T-helper 2 cell treated with Interferon-gamma antibody and Interleukin-4, amounts not matched to agents 5 μg/mL and 100 μg/mL, for 36 hours (primary cell): Measurements from ENCODE around the gene AKT1.

ENCODE experiments used
- DNase-seq: peaks from one replicate; pipeline ENCODE4 v3.0.0; 2021; ENCODE audit warnings: low spot score
- H3K27ac Mint-ChIP-seq: one replicate; pipeline ENCODE4 v1.8.0; 2021; ENCODE audit warnings: mild to moderate bottlenecking, mixed read lengths
- H3K27me3 Mint-ChIP-seq: one replicate; pipeline ENCODE4 v1.8.0; 2021; ENCODE audit warnings: low read depth, mixed read lengths
- H3K36me3 Mint-ChIP-seq: one replicate; pipeline ENCODE4 v1.8.0; 2021; ENCODE audit warnings: low read depth, mixed read lengths
- H3K4me1 Mint-ChIP-seq: one replicate; pipeline ENCODE4 v1.8.0; 2021; ENCODE audit warnings: low read depth, mixed read lengths
- H3K4me3 Mint-ChIP-seq: one replicate; pipeline ENCODE4 v1.8.0; 2022; ENCODE audit warnings: mild to moderate bottlenecking, moderate library complexity, mixed read lengths
- H3K9me3 Mint-ChIP-seq: one replicate; pipeline ENCODE4 v1.8.0; 2021; ENCODE audit warnings: mixed read lengths

AKT1 gene

DNA sequence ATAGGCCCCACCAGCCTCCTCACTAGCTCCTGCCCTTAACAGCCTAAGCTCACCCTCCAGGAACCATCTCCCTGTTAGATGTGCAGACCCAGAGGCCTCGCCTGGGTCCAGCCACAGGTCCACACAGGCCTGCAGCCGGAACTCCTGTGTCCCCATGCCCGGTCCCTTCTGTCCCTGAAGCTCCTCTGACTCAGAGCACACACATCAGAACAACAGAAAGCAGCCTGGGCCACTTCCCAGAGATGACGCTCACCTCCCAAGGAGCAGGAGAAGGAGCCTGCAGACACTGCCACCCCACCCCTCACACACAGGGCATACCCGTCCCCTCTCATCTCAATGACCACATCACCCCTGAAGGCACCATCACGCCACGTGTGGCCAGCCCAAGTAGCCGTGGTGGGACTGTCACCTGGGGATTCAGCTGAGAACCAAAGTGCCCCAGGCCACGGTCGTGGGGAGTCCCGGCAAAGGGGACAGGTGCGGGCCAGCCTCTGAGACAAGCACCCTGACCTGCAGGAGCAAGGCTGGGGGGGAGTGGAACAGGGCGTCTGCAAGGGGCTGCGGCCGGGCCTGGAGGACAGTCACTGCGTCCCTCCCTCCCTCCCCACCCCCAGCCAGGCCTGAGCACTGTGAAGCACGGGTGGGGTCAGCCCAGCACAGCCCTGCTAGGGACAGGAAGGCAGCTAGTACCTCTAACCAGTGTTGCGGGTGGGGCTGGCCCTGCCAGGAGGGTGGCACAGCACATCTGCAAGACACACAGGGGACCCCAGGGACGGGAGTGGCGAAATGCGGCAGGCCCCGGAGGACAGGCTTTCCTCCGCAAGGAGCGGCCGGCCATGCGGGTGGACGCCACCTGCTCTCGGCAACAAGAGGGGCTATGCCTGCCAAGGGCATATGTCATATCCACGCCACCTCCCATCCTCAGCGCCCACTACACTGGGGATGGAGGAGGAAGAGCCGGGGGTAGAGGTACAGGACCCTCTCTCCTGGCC lies 5.5 kb downstream of the AKT1 start:
- Mint-ChIP-seq H3K27me3 (no peaks in the 10 kb centered on the region), H3K27ac (no peak overlapping the region), H3K36me3 (peaks cover 13% of the 10 kb centered on the region), H3K4me1 (peaks cover 21% of the 10 kb centered on the region), H3K9me3 (no peaks in the 10 kb centered on the region), H3K4me3 (no peak overlapping the region)
- no peak for DNase-seq

DNA sequence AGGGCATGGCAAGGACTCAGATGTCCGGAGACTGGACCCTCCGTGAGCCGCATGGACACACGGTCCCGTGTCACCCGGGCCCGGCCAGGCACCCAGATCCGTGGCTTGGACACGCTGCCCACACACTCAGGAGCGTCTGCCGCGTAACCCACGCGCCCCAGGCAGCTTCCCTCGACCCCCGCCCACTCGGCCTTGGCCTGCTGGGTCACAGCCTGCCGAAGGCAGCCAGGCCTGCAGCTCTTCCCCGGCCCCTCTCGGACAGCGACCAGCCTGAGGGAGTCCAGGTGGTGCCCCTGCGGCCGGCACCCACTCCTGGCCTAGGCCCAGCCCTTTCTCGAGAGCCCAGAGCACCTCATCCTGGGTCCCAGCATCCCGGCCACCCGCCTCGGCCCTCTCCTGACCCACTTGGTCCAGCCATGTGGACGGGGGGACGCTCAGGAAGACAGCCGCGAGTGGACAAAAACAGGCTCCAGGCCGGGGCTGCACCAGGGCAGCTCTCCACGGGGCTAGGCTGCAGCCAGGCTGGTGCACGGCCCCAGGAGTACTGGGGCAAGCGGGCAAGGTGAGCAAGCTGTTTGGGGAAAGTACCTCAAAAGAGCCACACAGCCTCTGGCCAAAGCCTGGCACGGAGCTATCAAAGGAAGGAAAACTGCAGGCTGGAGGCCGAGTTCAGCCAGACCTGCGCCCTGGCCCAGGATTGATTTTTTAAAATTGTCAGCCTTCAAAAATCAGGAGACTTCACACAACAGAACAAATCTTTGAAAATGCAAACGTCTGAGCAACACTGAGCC lies 6.5 kb downstream of the AKT1 start:
- H3K27me3 Mint-ChIP-seq = no peaks in the 10 kb centered on the region

DNA sequence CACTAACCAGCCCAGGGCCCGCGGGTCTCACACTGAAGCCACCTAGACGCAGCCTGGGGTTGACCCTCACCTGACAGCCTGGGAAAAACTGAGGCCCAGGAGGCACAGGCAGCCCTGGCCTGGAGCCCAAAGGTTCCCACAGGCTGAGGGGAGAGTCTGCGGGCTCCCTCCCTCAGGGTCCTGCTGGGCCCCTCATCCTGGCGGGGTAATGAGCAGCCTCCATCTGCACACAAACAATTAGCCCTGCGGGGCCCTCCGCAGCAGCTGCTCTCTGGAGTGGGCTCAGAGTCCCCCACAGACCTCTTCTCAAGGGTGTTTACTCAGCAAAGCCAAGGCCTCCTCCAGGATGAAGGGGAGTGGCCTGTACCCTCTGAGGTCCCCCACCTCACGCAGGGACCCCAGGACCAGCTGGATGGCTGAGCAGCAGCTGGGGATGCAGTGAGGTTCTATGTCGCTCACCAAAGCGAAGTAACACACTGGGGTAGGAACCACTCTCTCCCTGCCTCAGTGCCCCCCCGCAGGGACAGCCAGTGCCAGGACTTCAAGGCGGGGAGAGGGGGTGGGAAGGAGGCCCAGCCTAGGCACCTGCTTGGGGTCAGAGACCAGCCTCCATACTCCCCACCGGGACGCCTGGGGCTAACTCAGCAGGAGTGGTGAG lies 7.3 kb downstream of the AKT1 start:
- peaks cover 10% of the 10 kb centered on the region for H3K36me3 Mint-ChIP-seq
- DNase-seq = no peak
- H3K9me3 Mint-ChIP-seq = no peaks in the 10 kb centered on the region
- peaks cover 11% of the 10 kb centered on the region for H3K4me1 Mint-ChIP-seq
- H3K27ac Mint-ChIP-seq = no peak overlapping the region
- no peaks in the 10 kb centered on the region for H3K27me3 Mint-ChIP-seq
- no peak overlapping the region for H3K4me3 Mint-ChIP-seq

More for the DNA sequence above, 6.5 kb downstream of the AKT1 start:
- Mint-ChIP-seq H3K4me1 (peaks cover 17% of the 10 kb centered on the region), H3K4me3 (no peak overlapping the region), H3K36me3 (peaks cover 10% of the 10 kb centered on the region), H3K9me3 (no peaks in the 10 kb centered on the region), H3K27ac (no peak overlapping the region)
- no peak for DNase-seq

DNA sequence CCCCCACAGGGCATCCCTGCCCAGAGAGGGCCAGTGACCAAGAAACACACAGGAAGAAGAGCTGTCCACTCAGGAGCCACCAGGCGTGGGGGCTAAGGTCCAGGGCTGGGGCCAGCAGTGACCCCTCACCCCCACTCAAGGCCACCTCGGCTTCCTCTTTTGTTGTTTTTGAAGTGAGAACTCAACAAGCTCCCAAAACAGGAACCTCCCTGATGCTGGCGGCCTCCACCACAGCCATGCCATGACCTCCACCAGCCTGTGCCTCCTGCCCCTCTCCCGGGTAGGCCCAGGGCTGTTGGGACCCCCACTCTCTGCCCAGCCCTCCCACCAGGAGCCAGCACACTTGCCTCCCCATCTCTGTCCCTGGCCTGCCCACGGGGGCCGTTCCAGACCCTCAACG lies 7.8 kb downstream of the AKT1 start:
- no peak overlapping the region for H3K27ac Mint-ChIP-seq
- H3K36me3 Mint-ChIP-seq = peaks cover 9% of the 10 kb centered on the region
- H3K9me3 Mint-ChIP-seq = no peaks in the 10 kb centered on the region
- no peaks in the 10 kb centered on the region for H3K27me3 Mint-ChIP-seq
- peaks cover 7% of the 10 kb centered on the region for H3K4me1 Mint-ChIP-seq
- H3K4me3 Mint-ChIP-seq = no peak overlapping the region
- no peak for DNase-seq

GRCh38 chr14:104786726-104787675 lies 8.5 kb downstream of the AKT1 start:
- H3K9me3 Mint-ChIP-seq = no peaks in the 10 kb centered on the region
- no peaks in the 10 kb centered on the region for H3K27me3 Mint-ChIP-seq
- peaks cover 8% of the 10 kb centered on the region for H3K36me3 Mint-ChIP-seq
- H3K4me1 Mint-ChIP-seq = peaks cover 6% of the 10 kb centered on the region
- no peak for DNase-seq
- no peak overlapping the region for H3K4me3 Mint-ChIP-seq
- no peak overlapping the region for H3K27ac Mint-ChIP-seq

DNA sequence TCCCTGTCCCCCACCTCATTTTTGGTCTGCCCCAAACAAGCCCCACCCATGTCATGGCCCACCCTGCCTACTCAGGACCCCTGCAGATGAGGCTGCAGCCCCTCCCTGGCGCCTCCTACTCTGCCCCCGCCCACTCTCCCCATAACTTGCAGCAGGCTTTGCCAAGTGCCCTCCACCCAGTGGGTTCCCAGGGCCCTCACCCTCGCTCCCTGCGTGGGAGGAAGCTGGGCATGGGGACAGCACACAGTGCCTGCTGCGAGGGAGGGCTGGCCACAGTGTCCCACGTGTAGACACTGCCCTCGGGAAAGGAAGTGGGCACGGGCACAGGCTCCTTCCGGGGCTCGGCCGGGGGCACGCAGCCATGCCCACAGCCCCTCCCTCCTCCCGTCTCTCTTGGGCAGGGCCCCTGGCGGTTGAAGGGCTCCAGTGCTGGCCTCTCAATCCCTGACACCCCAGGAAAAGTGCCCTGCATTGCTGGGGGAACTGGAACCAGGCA lies 9.4 kb downstream of the AKT1 start:
- Mint-ChIP-seq H3K27ac (no peak overlapping the region), H3K4me3 (no peak overlapping the region), H3K4me1 (peaks cover 2% of the 10 kb centered on the region), H3K9me3 (no peaks in the 10 kb centered on the region), H3K36me3 (peaks cover 4% of the 10 kb centered on the region), H3K27me3 (no peaks in the 10 kb centered on the region)
- no peak for DNase-seq

- no peaks in the 10 kb centered on the region for H3K27me3 Mint-ChIP-seq
- no peak for DNase-seq
- H3K36me3 Mint-ChIP-seq = no peaks in the 10 kb centered on the region
- no peak overlapping the region for H3K4me3 Mint-ChIP-seq
- H3K9me3 Mint-ChIP-seq = no peaks in the 10 kb centered on the region
- no peak overlapping the region for H3K27ac Mint-ChIP-seq
- H3K4me1 Mint-ChIP-seq = no peaks in the 10 kb centered on the region
These were observed 9.9 kb downstream of the AKT1 start for GRCh38 chr14:104785708-104786080.

DNA sequence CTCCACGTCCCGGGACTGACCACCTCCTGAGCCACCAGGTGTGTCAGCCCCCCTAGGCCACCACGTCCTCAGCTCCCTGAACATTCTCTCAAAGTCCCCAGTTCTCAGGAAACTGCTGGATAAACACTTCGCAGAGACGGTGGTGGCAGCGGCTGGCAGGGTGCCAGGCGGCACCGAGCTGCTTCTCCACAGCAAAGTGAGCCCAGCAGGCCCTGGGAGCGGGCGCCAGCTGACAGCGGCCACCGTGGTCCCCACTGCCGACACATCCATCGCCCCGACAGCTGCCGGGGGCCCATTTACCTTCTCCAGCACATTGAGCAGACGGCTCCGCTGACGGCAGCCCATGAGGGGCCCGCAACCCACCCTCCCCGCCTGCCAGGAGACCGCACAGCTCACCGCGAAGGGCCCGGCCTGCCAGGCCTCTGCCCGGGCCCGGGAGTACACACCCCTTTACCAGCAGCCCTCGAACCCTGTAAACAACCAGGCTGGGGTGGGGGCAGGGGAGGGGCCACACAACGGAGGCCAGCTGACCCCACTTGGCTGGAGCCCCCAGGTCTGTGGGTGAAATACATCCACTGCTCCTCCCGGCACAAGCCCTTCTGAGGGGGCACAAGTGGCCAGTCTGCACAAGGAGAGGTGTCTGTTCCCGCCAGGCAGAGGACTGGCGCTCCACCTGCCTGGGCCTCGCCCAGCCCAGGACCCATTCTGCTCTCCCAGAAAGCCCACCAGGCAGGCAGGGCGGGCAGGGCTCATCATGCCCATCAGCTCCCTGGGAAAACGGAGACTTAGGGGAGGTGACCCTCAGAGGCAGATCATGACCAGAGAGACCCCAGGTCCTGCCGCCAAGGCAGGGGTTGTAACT lies 10.5 kb downstream of the AKT1 start:
- Mint-ChIP-seq H3K4me3 (no peak overlapping the region), H3K9me3 (no peaks in the 10 kb centered on the region), H3K4me1 (no peaks in the 10 kb centered on the region), H3K27ac (no peak overlapping the region), H3K27me3 (no peaks in the 10 kb centered on the region), H3K36me3 (no peaks in the 10 kb centered on the region)
- no peak for DNase-seq

- Mint-ChIP-seq H3K27ac (no peak overlapping the region), H3K9me3 (no peaks in the 10 kb centered on the region), H3K4me1 (no peaks in the 10 kb centered on the region), H3K27me3 (no peaks in the 10 kb centered on the region), H3K36me3 (no peaks in the 10 kb centered on the region), H3K4me3 (no peak overlapping the region)
- no peak for DNase-seq
These were observed 11.4 kb downstream of the AKT1 start for GRCh38 chr14:104784218-104784568.

GRCh38 chr14:104783484-104784217 lies 11.9 kb downstream of the AKT1 start:
- H3K36me3 Mint-ChIP-seq = no peaks in the 10 kb centered on the region
- no peak overlapping the region for H3K27ac Mint-ChIP-seq
- no peaks in the 10 kb centered on the region for H3K9me3 Mint-ChIP-seq
- H3K27me3 Mint-ChIP-seq = no peaks in the 10 kb centered on the region
- H3K4me3 Mint-ChIP-seq = no peak overlapping the region
- no peaks in the 10 kb centered on the region for H3K4me1 Mint-ChIP-seq
- no peak for DNase-seq

DNA sequence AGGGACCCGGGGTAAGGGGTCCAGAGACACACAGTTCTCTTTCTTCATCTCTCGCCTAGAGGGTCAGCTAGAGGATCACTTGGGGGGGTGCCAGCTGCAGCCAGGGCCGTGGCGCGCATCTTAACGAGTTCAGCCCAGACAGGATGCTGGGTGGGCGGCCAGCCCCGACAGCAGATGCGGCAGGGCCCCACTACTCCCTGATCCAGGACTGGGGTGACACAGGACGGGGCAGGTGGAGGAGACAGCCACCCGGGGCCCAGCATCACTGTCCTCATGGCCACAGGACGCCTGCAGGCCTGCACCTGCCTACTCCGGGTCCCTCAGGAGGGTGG lies 12.8 kb downstream of the AKT1 start:
- Mint-ChIP-seq H3K4me1 (no peaks in the 10 kb centered on the region), H3K36me3 (no peaks in the 10 kb centered on the region), H3K9me3 (no peaks in the 10 kb centered on the region), H3K4me3 (no peak overlapping the region), H3K27ac (no peak overlapping the region), H3K27me3 (no peaks in the 10 kb centered on the region)
- no peak for DNase-seq
